K562 (cell line): ENCODE measurements around the gene AMIGO1. TPM values are rescaled to one million over a fixed set of nuclear protein-coding genes. Genes with fewer than 3 reads are reported as not detected.

Source experiments
- ATAC-seq: fragments of 200-7000 bp; cut with Tn5 transposase; 3 replicates; pipeline ENCODE4 v1.9.1; 2020; ENCODE audit warnings: moderate library complexity
- BruUV-seq: library from RNA; stranded (reverse); fragments of 400-500 nt; replicated peaks from 2 replicates; lab custom pipeline; 2021; lab: Mats Ljungman, UMichigan
- CTCF ChIA-PET: fragments of 300-600 bp; formaldehyde crosslinking; extraction: SDS; loops from one replicate; lab custom pipeline; 2021; ENCODE audit warnings: low intra/inter-chr PET ratio; lab: Yijun Ruan, JAX
- POLR2A ChIA-PET: fragments of 300-600, 350-650 bp; sonication (Branson Sonifier 250); formaldehyde crosslinking; extraction: SDS; loops from one replicate; lab custom pipeline; 2021; ENCODE audit warnings: antibody characterized with exemption, inconsistent platforms; lab: Yijun Ruan, JAX
- DNase-seq, 4 experiments: peaks; one replicate each; pipeline versions ENCODE4 v3.0.0 to v3.0.0-alpha.2; 2011 to 2018; ENCODE audit warnings: low spot score in 3 of 4, mixed read lengths in 3 of 4; ENCODE audit errors: extremely low read depth in 1 of 4
- FAIRE-seq: peaks from 2 replicates; lab custom pipeline; 2011; peaks lifted over from hg19 to GRCh38; lab: Jason Lieb, UNC
- H2AFZ ChIP-seq: 2 replicates; pipeline ENCODE4 v1.6.0; 2011; ENCODE audit warnings: low read depth, low read length, control low read depth, inconsistent platforms
- H3K27ac ChIP-seq: fragments of 200-600 bp; 3 replicates; pipeline ENCODE4 v1.8.0; 2011; ENCODE audit warnings: low read depth, mild to moderate bottlenecking, control low read depth, inconsistent platforms, low read length, moderate library complexity, mixed read lengths; ENCODE audit errors: extremely low read depth
- H3K27me3 ChIP-seq, 2 experiments: fragments of 300-600 bp in 1 of 2; 2 replicates in 1 of 2; 3 replicates in 1 of 2; pipeline versions ENCODE4 v1.6.0 to v1.8.0; 2011; ENCODE audit warnings: inconsistent platforms in 2 of 2, low read length in 2 of 2, mild to moderate bottlenecking in 1 of 2, mixed read lengths in 1 of 2, moderate library complexity in 1 of 2; ENCODE audit not compliant: control insufficient read depth in 2 of 2, insufficient read depth in 2 of 2
- H3K36me3 ChIP-seq: fragments of 300-600 bp; 3 replicates; pipeline ENCODE4 v1.8.0; 2011; ENCODE audit warnings: mild to moderate bottlenecking, low read length, inconsistent platforms; ENCODE audit not compliant: control insufficient read depth, insufficient read depth
- H3K4me1 ChIP-seq, 2 experiments: fragments of 200-600 bp in 1 of 2; replicated peaks in 1 of 2; 2 replicates in 1 of 2; 3 replicates in 1 of 2; pipeline versions ENCODE4 v1.5.1 to v1.8.0; 2011; ENCODE audit warnings: inconsistent platforms in 2 of 2, low read length in 2 of 2, mild to moderate bottlenecking in 1 of 2, mixed read lengths in 1 of 2, moderate library complexity in 1 of 2; ENCODE audit not compliant: control insufficient read depth in 2 of 2, insufficient read depth in 2 of 2
- H3K4me2 ChIP-seq: 2 replicates; pipeline ENCODE4 v1.6.1; 2011; ENCODE audit warnings: low read length, control low read depth, inconsistent platforms, mixed read lengths; ENCODE audit not compliant: insufficient read depth
- H3K4me3 ChIP-seq: fragments of 200-600 bp; sonication (generic), shearing (Covaris generic); 2 replicates; pipeline ENCODE4 v1.5.1; 2016; ENCODE audit warnings: control low read depth, inconsistent platforms
- H3K79me2 ChIP-seq: fragments of 200-600 bp; 3 replicates; pipeline ENCODE4 v1.8.0; 2011; ENCODE audit warnings: low read length, inconsistent platforms; ENCODE audit not compliant: control insufficient read depth, insufficient read depth
- H3K9ac ChIP-seq, 2 experiments: 2 replicates each; pipeline versions ENCODE4 v1.6.0 to v1.6.1; 2011; ENCODE audit warnings: low read depth in 2 of 2, low read length in 2 of 2, control low read depth in 1 of 2, inconsistent platforms in 1 of 2, mild to moderate bottlenecking in 1 of 2, mixed read lengths in 1 of 2; ENCODE audit not compliant: insufficient read depth in 1 of 2
- H3K9me1 ChIP-seq: one replicate; pipeline ENCODE4 v1.6.0; 2011; ENCODE audit warnings: inconsistent platforms, mild to moderate bottlenecking, low read length, moderate library complexity; ENCODE audit not compliant: control insufficient read depth, insufficient read depth
- H3K9me3 ChIP-seq: replicated peaks from 2 replicates; pipeline ENCODE4 v1.5.1; 2011; ENCODE audit warnings: low read depth, low read length, inconsistent platforms; ENCODE audit not compliant: control insufficient read depth, insufficient read depth
- H4K20me1 ChIP-seq: replicated peaks from 2 replicates; pipeline ENCODE4 v1.6.1; 2011; ENCODE audit warnings: low read length, inconsistent platforms, mixed read lengths; ENCODE audit not compliant: control insufficient read depth, insufficient read depth
- CSDE1 ChIP-seq, 2 experiments: fragments of 450-650 bp; IDR thresholded peaks; 2 replicates each; pipeline ENCODE4 v1.6.1; 2016; ENCODE audit warnings: mild to moderate bottlenecking in 1 of 2
- DIDO1 ChIP-seq: fragments of 450-650 bp; IDR thresholded peaks from 2 replicates; pipeline ENCODE4 v1.6.1; 2016; ENCODE audit warnings: low read depth, missing biosample characterization, missing genetic modification characterization
- FOS ChIP-seq: IDR thresholded peaks from 3 replicates; pipeline ENCODE4 v1.6.1; 2011; ENCODE audit not compliant: insufficient read length; ENCODE audit errors: extremely low read depth
- FOXA1 ChIP-seq: fragments of 450-650 bp; IDR thresholded peaks from 2 replicates; pipeline ENCODE4 v1.6.1; 2016; ENCODE audit warnings: mild to moderate bottlenecking, borderline replicate concordance
- GATAD2B ChIP-seq: fragments of 450-650 bp; IDR thresholded peaks from 2 replicates; pipeline ENCODE4 v1.6.1; 2017; ENCODE audit warnings: mild to moderate bottlenecking, borderline replicate concordance
- KLF1 ChIP-seq: fragments of 450-650 bp; IDR thresholded peaks from 2 replicates; pipeline ENCODE4 v1.6.1; 2016; ENCODE audit warnings: missing genetic modification characterization, missing compliant biosample characterization
- KLF10 ChIP-seq: fragments of 250-450 bp; sonication (Bioruptor Pico); IDR thresholded peaks from 2 replicates; pipeline ENCODE4 v1.6.1; 2021; ENCODE audit warnings: matching md5 sums
- SIRT6 ChIP-seq: IDR thresholded peaks from one replicate; pipeline ENCODE4 v1.6.1; 2012; ENCODE audit warnings: low read depth, mild to moderate bottlenecking, control low read depth, inconsistent platforms, low read length, moderate library complexity
- TCF15 ChIP-seq: fragments of 250-450 bp; sonication (Bioruptor Pico); IDR thresholded peaks from 2 replicates; pipeline ENCODE4 v1.8.0; 2022; ENCODE audit warnings: moderate library complexity, mild to moderate bottlenecking, inconsistent platforms
- TEAD2 ChIP-seq: fragments of 450-650 bp; IDR thresholded peaks from 2 replicates; pipeline ENCODE4 v1.6.1; 2016; ENCODE audit warnings: missing genetic modification characterization, control low read depth, missing compliant biosample characterization
- WGBS: fragments of 100-300 bp; shearing (Covaris generic); methylation state at CpG from one replicate; pipeline ENCODE4 v1.1.6; 2016; ENCODE audit warnings: low coverage, mixed read lengths; ENCODE audit not compliant: insufficient coverage; ENCODE audit errors: missing lambda C conversion rate; 5-methylcytosine and 5-hydroxymethylcytosine counted together
- in situ Hi-C: fragments of 300-500 bp; cut with MboI; formaldehyde crosslinking; loops from 4 replicates; pipeline ENCODE4 v1.15.0; 2018; ENCODE audit warnings: inconsistent platforms, mixed read lengths
- intact Hi-C: fragments of 100-400 bp; cut with micrococcal nuclease; formaldehyde crosslinking; loops from 2 replicates; pipeline ENCODE4 v1.14.2; 2022
- polyA plus RNA-seq, 8 experiments: library from polyadenylated mRNA; depleted of rRNA in 4 of 8; stranded (reverse) in 5 of 8; unstranded in 3 of 8; fragments of >200 nt; fragmentation: Nextera tagmentation in 2 of 8; fragmentation: Illumina TruSeq in 1 of 8; extraction: Ambion mirVana in 2 of 8; extraction: Trizol in 1 of 8; gene quantifications; 2 replicates each; pipeline versions ENCODE4 v1.2.1 to v1.2.3, GENCODE V29; 2011 to 2014; ENCODE audit warnings: inconsistent platforms in 1 of 8, missing spikeins in 1 of 8
- total RNA-seq, 7 experiments: library from RNA; depleted of rRNA in 6 of 7; stranded (reverse); fragments of >200 nt in 6 of 7; fragmentation: Illumina TruSeq in 2 of 7; extraction: Trizol in 2 of 7; gene quantifications; 2 replicates each; pipeline versions ENCODE4 v1.2.1 to v1.2.3, GENCODE V29; 2011 to 2021; ENCODE audit warnings: low replicate concordance in 1 of 7

Gene AMIGO1
- total and polyA plus RNA-seq, 9 of the 15 experiments (the other 6 are each of a cell fraction or from before 2014, with no cell fraction given): 0.24 to 1.0 (median 0.54) TPM

- H3K4me3 ChIP-seq: no peak overlapping the region
- H3K4me2 ChIP-seq: no peak overlapping the region
- BruUV-seq: no TSS peak
- DNase-seq (peak in 1 of 4 experiments; percentile 13), ATAC-seq (no peak), FAIRE-seq (no peak)
- peaks cover 11% of the 10 kb centered on the region for H3K79me2 ChIP-seq
- no peak overlapping the region for H3K27ac ChIP-seq
- CTCF ChIA-PET: no interaction called here
- peaks cover 2 to 13% of the 10 kb centered on the region in 2 experiments; a peak in 2 of 5 replicates for H3K27me3 ChIP-seq
- H3K9ac ChIP-seq: peak overlapping the region in 1 of 2 experiments; percentile 5; a peak in 1 of 4 replicates
- no peaks in the 10 kb centered on the region for H3K9me3 ChIP-seq
- no peak for TF ChIP-seq TCF15
- TF ChIP-seq TEAD2 (tag): no peak
- no peak for TF ChIP-seq DIDO1 (tag)
- TF ChIP-seq CSDE1 (IDR thresholded peaks at IDR 0.05): no peak
- no peak for TF ChIP-seq KLF10 (CRISPR knock-in tag)
- TF ChIP-seq GATAD2B: no peak
- TF ChIP-seq FOXA1: no peak
- TF ChIP-seq SIRT6: no peak
- TF ChIP-seq FOS: no peak
- TF ChIP-seq KLF1 (tag): no peak
- in situ Hi-C loops (no loop called here), intact Hi-C loops (no loop called here)
- 54% methylated on average over 10 of the region's 10 CpGs for WGBS
- no peak overlapping the region for H2AFZ ChIP-seq
- peaks cover 4 to 16% of the 10 kb centered on the region in 2 experiments; a peak in 4 of 5 replicates for H3K4me1 ChIP-seq
- POLR2A ChIA-PET: interaction anchor here (0.7 to 2.5 kb wide), 3 partner anchors 10 to 111 kb away, joined by 4 to 10 read pairs (median 9); no protein-coding TSS in a partner anchor
- no peaks in the 10 kb centered on the region for H3K36me3 ChIP-seq
- H4K20me1 ChIP-seq: no peaks in the 10 kb centered on the region
- no peaks in the 10 kb centered on the region for H3K9me1 ChIP-seq
These were observed 33.1 kb upstream of the AMIGO1 start for GRCh38 chr1:109542657-109543056.
